ENCODE data around the gene IL32.

IL32 gene

GRCh38 chr16:3098459-3099394 is 33.3 kb downstream of the IL32 start, which contains the start of gene ZSCAN10:
TSS of gene ZSCAN10 (minus strand) at chr16:3099294. CDS start at chr16:3092937, 6,357 bp downstream.
- Histone ChIP-seq H3F3A (ENCODE audit: low read depth) (no peaks in the 10 kb centered on the region), H3K9ac (ENCODE audit: low read depth, low read length, poor library complexity, severe bottlenecking) (no peak within 1 kb of the TSS), H3K36me3 (ENCODE audit: insufficient read depth, low read length) (no peaks in the 10 kb centered on the region), H3K4me1 (ENCODE audit: insufficient read depth, low read length, poor library complexity, severe bottlenecking) (peaks cover 4% of the 10 kb centered on the region), H3K4me2 (ENCODE audit: low read depth, low read length, poor library complexity, severe bottlenecking) (no peak within 1 kb of the TSS), H4K20me1 (ENCODE audit: insufficient read depth, low read length, poor library complexity, severe bottlenecking) (no peaks in the 10 kb centered on the region), H2AFZ (ENCODE audit: low read length) (no peak within 1 kb of the TSS), H3K79me2 (ENCODE audit: insufficient read depth, low read length) (no peaks in the 10 kb centered on the region), H3K4me3 (ENCODE audit: low read length, poor library complexity, severe bottlenecking) (no peak within 1 kb of the TSS), H3K9me3 (ENCODE audit: insufficient read depth, low read depth, low read length) (no peaks in the 10 kb centered on the region), H3K27me3 (ENCODE audit: insufficient read depth, low read length, poor library complexity, severe bottlenecking) (no peaks in the 10 kb centered on the region), H3K9me2 (replicated peaks; ENCODE audit: low read depth, low read length) (no peaks in the 10 kb centered on the region)
- TF ChIP-seq CTCF (conservative IDR thresholded peaks at IDR 0.05; ENCODE audit: low read length): no peak
- TF ChIP-seq EZH2phosphoT487 (IDR thresholded peaks at IDR 0.05; ENCODE audit: borderline replicate concordance): no peak

- Histone ChIP-seq H3K4me2 (ENCODE audit: low read depth, low read length, poor library complexity, severe bottlenecking) (no peak overlapping the region), H3K79me2 (ENCODE audit: insufficient read depth, low read length) (no peaks in the 10 kb centered on the region), H3K4me1 (ENCODE audit: insufficient read depth, low read length, poor library complexity, severe bottlenecking) (peaks cover 4% of the 10 kb centered on the region), H3F3A (ENCODE audit: low read depth) (no peaks in the 10 kb centered on the region), H3K27me3 (ENCODE audit: insufficient read depth, low read length, poor library complexity, severe bottlenecking) (no peaks in the 10 kb centered on the region), H3K36me3 (ENCODE audit: insufficient read depth, low read length) (no peaks in the 10 kb centered on the region), H4K20me1 (ENCODE audit: insufficient read depth, low read length, poor library complexity, severe bottlenecking) (no peaks in the 10 kb centered on the region), H2AFZ (ENCODE audit: low read length) (no peak overlapping the region), H3K9me2 (replicated peaks; ENCODE audit: low read depth, low read length) (no peaks in the 10 kb centered on the region), H3K9me3 (ENCODE audit: insufficient read depth, low read depth, low read length) (no peaks in the 10 kb centered on the region), H3K9ac (ENCODE audit: low read depth, low read length, poor library complexity, severe bottlenecking) (no peak overlapping the region), H3K4me3 (ENCODE audit: low read length, poor library complexity, severe bottlenecking) (no peak overlapping the region)
- TF ChIP-seq EZH2phosphoT487 (IDR thresholded peaks at IDR 0.05; ENCODE audit: borderline replicate concordance) (no peak), CTCF (conservative IDR thresholded peaks at IDR 0.05; ENCODE audit: low read length) (no peak)
These were observed 33.9 kb downstream of the IL32 start for GRCh38 chr16:3099395-3099731.

- Histone ChIP-seq H3K4me3 (ENCODE audit: low read length, poor library complexity, severe bottlenecking) (no peak overlapping the region), H2AFZ (ENCODE audit: low read length) (no peak overlapping the region), H3F3A (ENCODE audit: low read depth) (no peaks in the 10 kb centered on the region), H3K9ac (ENCODE audit: low read depth, low read length, poor library complexity, severe bottlenecking) (no peak overlapping the region), H3K27me3 (ENCODE audit: insufficient read depth, low read length, poor library complexity, severe bottlenecking) (no peaks in the 10 kb centered on the region), H3K4me2 (ENCODE audit: low read depth, low read length, poor library complexity, severe bottlenecking) (no peak overlapping the region), H3K4me1 (ENCODE audit: insufficient read depth, low read length, poor library complexity, severe bottlenecking) (peaks cover 4% of the 10 kb centered on the region), H3K36me3 (ENCODE audit: insufficient read depth, low read length) (no peaks in the 10 kb centered on the region), H4K20me1 (ENCODE audit: insufficient read depth, low read length, poor library complexity, severe bottlenecking) (no peaks in the 10 kb centered on the region), H3K9me2 (replicated peaks; ENCODE audit: low read depth, low read length) (no peaks in the 10 kb centered on the region), H3K79me2 (ENCODE audit: insufficient read depth, low read length) (no peaks in the 10 kb centered on the region), H3K9me3 (ENCODE audit: insufficient read depth, low read depth, low read length) (no peaks in the 10 kb centered on the region)
- TF ChIP-seq EZH2phosphoT487 (IDR thresholded peaks at IDR 0.05; ENCODE audit: borderline replicate concordance) (no peak), CTCF (conservative IDR thresholded peaks at IDR 0.05; ENCODE audit: low read length) (no peak)
These were observed 34.5 kb downstream of the IL32 start for GRCh38 chr16:3099732-3100499.

All from Loucy (cell line).